ENCODE data around the gene ITPR3. TPM values are rescaled to one million over a fixed set of nuclear protein-coding genes. Genes with fewer than 3 reads are reported as not detected.

ITPR3 gene
- total and polyA plus RNA-seq, 4 donors, result 36.7 to 89.5 (median 44.4) TPM

DNA sequence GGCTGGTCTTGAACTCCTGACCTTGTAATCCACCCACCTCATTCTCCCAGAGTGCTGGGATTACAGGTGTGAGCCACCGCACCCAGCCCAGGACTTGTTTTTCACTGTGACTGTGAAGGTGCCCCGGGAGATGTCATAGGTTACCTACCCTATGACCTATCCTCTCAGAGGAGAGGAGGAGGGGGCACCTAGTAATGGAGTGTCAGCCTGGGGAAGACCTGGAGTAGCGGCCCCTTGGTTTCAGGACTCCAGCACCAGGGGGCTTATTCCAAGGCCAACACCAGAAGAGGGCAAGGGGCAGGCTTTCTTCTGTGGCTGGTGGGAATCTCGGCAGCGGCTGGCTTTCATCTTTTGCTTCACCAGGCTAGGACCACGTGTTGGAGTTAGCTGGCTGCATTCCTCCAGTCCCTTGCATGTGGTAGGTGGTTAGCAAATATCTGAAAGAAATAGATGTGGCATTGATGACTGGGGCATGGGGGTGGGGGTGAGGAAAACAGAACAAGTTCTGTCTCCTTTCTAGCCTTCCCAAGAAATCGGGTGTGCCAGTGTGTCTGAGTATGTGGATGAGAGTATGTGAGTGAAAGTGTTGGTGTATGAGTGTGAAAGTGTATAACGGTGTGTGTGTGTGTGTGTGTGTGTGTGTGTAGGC lies 7.9 kb upstream of the ITPR3 start:
- Histone ChIP-seq H3K9me3 (ENCODE audit: control insufficient read depth in 4 of 4, insufficient read depth in 3 of 4, low read length in 3 of 4) (no peaks in the 10 kb centered on the region), H3K9ac (ENCODE audit: insufficient read depth in 1 of 2, low read length in 2 of 2) (no peak overlapping the region), H3K4me3 (no peak overlapping the region), H3K27me3 (ENCODE audit: control insufficient read depth in 3 of 3, insufficient read depth in 3 of 3, low read length in 2 of 3) (no peaks in the 10 kb centered on the region), H3K36me3 (ENCODE audit: control insufficient read depth in 4 of 4, insufficient read depth in 4 of 4, low read length in 4 of 4) (no peaks in the 10 kb centered on the region), H3K27ac (ENCODE audit: low read depth in 1 of 2, low read length in 1 of 2) (no peak overlapping the region), H3K4me1 (ENCODE audit: control insufficient read depth in 5 of 5, insufficient read depth in 5 of 5, low read length in 5 of 5) (peaks cover 3 to 28% (median 13%) of the 10 kb centered on the region in 5 donors)
- DNase-seq (no peak), ATAC-seq (ENCODE audit: insufficient read depth, low FRiP score) (no peak)
- TF ChIP-seq, protein P1, sequence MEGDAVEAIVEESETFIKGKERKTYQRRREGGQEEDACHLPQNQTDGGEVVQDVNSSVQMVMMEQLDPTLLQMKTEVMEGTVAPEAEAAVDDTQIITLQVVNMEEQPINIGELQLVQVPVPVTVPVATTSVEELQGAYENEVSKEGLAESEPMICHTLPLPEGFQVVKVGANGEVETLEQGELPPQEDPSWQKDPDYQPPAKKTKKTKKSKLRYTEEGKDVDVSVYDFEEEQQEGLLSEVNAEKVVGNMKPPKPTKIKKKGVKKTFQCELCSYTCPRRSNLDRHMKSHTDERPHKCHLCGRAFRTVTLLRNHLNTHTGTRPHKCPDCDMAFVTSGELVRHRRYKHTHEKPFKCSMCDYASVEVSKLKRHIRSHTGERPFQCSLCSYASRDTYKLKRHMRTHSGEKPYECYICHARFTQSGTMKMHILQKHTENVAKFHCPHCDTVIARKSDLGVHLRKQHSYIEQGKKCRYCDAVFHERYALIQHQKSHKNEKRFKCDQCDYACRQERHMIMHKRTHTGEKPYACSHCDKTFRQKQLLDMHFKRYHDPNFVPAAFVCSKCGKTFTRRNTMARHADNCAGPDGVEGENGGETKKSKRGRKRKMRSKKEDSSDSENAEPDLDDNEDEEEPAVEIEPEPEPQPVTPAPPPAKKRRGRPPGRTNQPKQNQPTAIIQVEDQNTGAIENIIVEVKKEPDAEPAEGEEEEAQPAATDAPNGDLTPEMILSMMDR (IDR thresholded peaks at IDR 0.05; ENCODE audit: control extremely low read depth, extremely low read depth), result no peak
- WGBS, 2 donors, result 80 to 87% methylated on average over 8 of the region's 8 CpGs

GRCh38 chr6:33613795-33614168 lies 7.3 kb upstream of the ITPR3 start:
- Histone ChIP-seq H3K27ac (ENCODE audit: low read depth in 1 of 2, low read length in 1 of 2) (no peak overlapping the region), H3K27me3 (ENCODE audit: control insufficient read depth in 3 of 3, insufficient read depth in 3 of 3, low read length in 2 of 3) (no peaks in the 10 kb centered on the region), H3K9ac (ENCODE audit: insufficient read depth in 1 of 2, low read length in 2 of 2) (no peak overlapping the region), H3K4me3 (no peak overlapping the region), H3K36me3 (ENCODE audit: control insufficient read depth in 4 of 4, insufficient read depth in 4 of 4, low read length in 4 of 4) (no peaks in the 10 kb centered on the region), H3K9me3 (ENCODE audit: control insufficient read depth in 4 of 4, insufficient read depth in 3 of 4, low read length in 3 of 4) (no peaks in the 10 kb centered on the region), H3K4me1 (ENCODE audit: control insufficient read depth in 5 of 5, insufficient read depth in 5 of 5, low read length in 5 of 5) (peaks cover 3 to 23% (median 13%) of the 10 kb centered on the region in 5 donors)
- TF ChIP-seq, protein P1 (IDR thresholded peaks at IDR 0.05; ENCODE audit: control extremely low read depth, extremely low read depth), result no peak
- DNase-seq, result no peak
- 76 to 82% methylated on average over 10 of the region's 10 CpGs for WGBS, 2 donors
- no peak for ATAC-seq (ENCODE audit: insufficient read depth, low FRiP score)

- Histone ChIP-seq H3K9me3 (ENCODE audit: control insufficient read depth in 4 of 4, insufficient read depth in 3 of 4, low read length in 3 of 4) (no peaks in the 10 kb centered on the region), H3K27ac (ENCODE audit: low read depth in 1 of 2, low read length in 1 of 2) (no peak overlapping the region), H3K9ac (ENCODE audit: insufficient read depth in 1 of 2, low read length in 2 of 2) (no peak overlapping the region), H3K4me3 (no peak overlapping the region), H3K4me1 (ENCODE audit: control insufficient read depth in 5 of 5, insufficient read depth in 5 of 5, low read length in 5 of 5) (peaks cover 0 to 11% (median 6%) of the 10 kb centered on the region in 5 donors), H3K27me3 (ENCODE audit: control insufficient read depth in 3 of 3, insufficient read depth in 3 of 3, low read length in 2 of 3) (no peaks in the 10 kb centered on the region), H3K36me3 (ENCODE audit: control insufficient read depth in 4 of 4, insufficient read depth in 4 of 4, low read length in 4 of 4) (no peaks in the 10 kb centered on the region)
- DNase-seq, result no peak
- WGBS, 2 donors, result 90% methylated on average over 2 of the region's 2 CpGs; no CpG with 5 or more reads in 1 of the 2 donors
- TF ChIP-seq, protein P1 (IDR thresholded peaks at IDR 0.05; ENCODE audit: control extremely low read depth, extremely low read depth), result no peak
- no peak for ATAC-seq (ENCODE audit: insufficient read depth, low FRiP score)
Measured at GRCh38 chr6:33616113-33616512, 5.0 kb upstream of the ITPR3 start.

GRCh38 chr6:33616913-33617312 lies 4.2 kb upstream of the ITPR3 start:
- DNase-seq (no peak), ATAC-seq (ENCODE audit: insufficient read depth, low FRiP score) (no peak)
- H3K9me3 ChIP-seq (ENCODE audit: control insufficient read depth in 4 of 4, insufficient read depth in 3 of 4, low read length in 3 of 4), result no peaks in the 10 kb centered on the region
- H3K4me1 ChIP-seq (ENCODE audit: control insufficient read depth in 5 of 5, insufficient read depth in 5 of 5, low read length in 5 of 5), result peaks cover 0 to 14% (median 5%) of the 10 kb centered on the region in 5 donors
- H3K36me3 ChIP-seq (ENCODE audit: control insufficient read depth in 4 of 4, insufficient read depth in 4 of 4, low read length in 4 of 4), result no peaks in the 10 kb centered on the region
- TF ChIP-seq, protein P1 (IDR thresholded peaks at IDR 0.05; ENCODE audit: control extremely low read depth, extremely low read depth), result no peak
- no peak overlapping the region for H3K27ac ChIP-seq (ENCODE audit: low read depth in 1 of 2, low read length in 1 of 2)
- H3K4me3 ChIP-seq, result no peak overlapping the region
- WGBS, 2 donors, result 89% methylated on average over 2 of the region's 4 CpGs; no CpG with 5 or more reads in 1 of the 2 donors
- H3K27me3 ChIP-seq (ENCODE audit: control insufficient read depth in 3 of 3, insufficient read depth in 3 of 3, low read length in 2 of 3), result no peaks in the 10 kb centered on the region
- H3K9ac ChIP-seq (ENCODE audit: insufficient read depth in 1 of 2, low read length in 2 of 2), result no peak overlapping the region
